IMR-90 (cell line): Measurements from ENCODE around the gene FIBCD1. TPM values are rescaled to one million over a fixed set of nuclear protein-coding genes. Genes with fewer than 3 reads are reported as not detected.

Experiments
- ATAC-seq: fragments of 200-7000 bp; cut with Tn5 transposase; 2 replicates; pipeline ENCODE4 v1.9.1; 2020; ENCODE audit warnings: low read depth, mild to moderate bottlenecking, moderate library complexity
- BruUV-seq: library from RNA; stranded (reverse); fragments of 400-500 nt; replicated peaks from 2 replicates; lab custom pipeline; 2021; lab: Mats Ljungman, UMichigan
- CTCF ChIA-PET: fragments of 300-600 bp; formaldehyde crosslinking; extraction: SDS; loops from one replicate; lab custom pipeline; 2021; ENCODE audit warnings: antibody characterized with exemption; lab: Yijun Ruan, JAX
- POLR2A ChIA-PET: fragments of 300-600 bp; sonication (Branson Sonifier 250); formaldehyde crosslinking; loops from one replicate; lab custom pipeline; 2022; ENCODE audit warnings: antibody characterized with exemption; ENCODE audit not compliant: unreplicated experiment; lab: Charles Lee
- DNase-seq: peaks from one replicate; pipeline ENCODE4 v3.0.0; 2013
- H2AFZ ChIP-seq: replicated peaks from 2 replicates; pipeline ENCODE3; 2013; ENCODE audit warnings: low read length, mild to moderate bottlenecking; ENCODE audit not compliant: poor library complexity
- H2AK5ac ChIP-seq: 2 replicates; pipeline ENCODE4 v1.6.1; 2013; ENCODE audit warnings: low read depth, low read length, inconsistent platforms
- H2AK9ac ChIP-seq: replicated peaks from 2 replicates; pipeline ENCODE3; 2013; ENCODE audit warnings: mild to moderate bottlenecking, low read depth, low read length, moderate library complexity; ENCODE audit not compliant: poor library complexity
- H2BK120ac ChIP-seq: 2 replicates; pipeline ENCODE4 v1.6.1; 2013; ENCODE audit warnings: low read depth, low read length, inconsistent platforms
- H2BK15ac ChIP-seq: 3 replicates; pipeline ENCODE4 v1.6.1; 2013; ENCODE audit warnings: low read depth, low read length, inconsistent platforms
- H2BK20ac ChIP-seq: 2 replicates; pipeline ENCODE4 v1.6.1; 2013; ENCODE audit warnings: low read depth, mild to moderate bottlenecking, inconsistent platforms, low read length, moderate library complexity
- H2BK5ac ChIP-seq: 2 replicates; pipeline ENCODE4 v1.6.1; 2013; ENCODE audit warnings: mild to moderate bottlenecking, low read depth, low read length, inconsistent platforms; ENCODE audit not compliant: poor library complexity, severe bottlenecking
- H3K14ac ChIP-seq: replicated peaks from 2 replicates; pipeline ENCODE4 v1.6.1; 2013; ENCODE audit warnings: low read depth, low read length, inconsistent platforms
- H3K18ac ChIP-seq: 2 replicates; pipeline ENCODE4 v1.6.1; 2013; ENCODE audit warnings: low read depth, low read length, control low read depth
- H3K23ac ChIP-seq: 2 replicates; pipeline ENCODE4 v1.6.1; 2013; ENCODE audit warnings: low read depth, low read length, inconsistent platforms
- H3K27ac ChIP-seq: 2 replicates; pipeline ENCODE4 v1.5.1; 2013; ENCODE audit warnings: mild to moderate bottlenecking, control low read depth, low read length; ENCODE audit not compliant: insufficient read depth
- H3K27me3 ChIP-seq: 2 replicates; pipeline ENCODE4 v1.6.1; 2013; ENCODE audit warnings: low read length; ENCODE audit not compliant: control insufficient read depth, insufficient read depth
- H3K36me3 ChIP-seq: 2 replicates; pipeline ENCODE4 v1.6.1; 2013; ENCODE audit warnings: low read length, mixed read lengths; ENCODE audit not compliant: control insufficient read depth, insufficient read depth
- H3K4ac ChIP-seq: 2 replicates; pipeline ENCODE4 v1.6.1; 2013; ENCODE audit warnings: low read depth, low read length, inconsistent platforms
- H3K4me1 ChIP-seq: 2 replicates; pipeline ENCODE4 v1.6.1; 2013; ENCODE audit warnings: low read length, mixed read lengths; ENCODE audit not compliant: control insufficient read depth, insufficient read depth
- H3K4me2 ChIP-seq: 2 replicates; pipeline ENCODE4 v1.6.1; 2013; ENCODE audit warnings: low read depth, mild to moderate bottlenecking, control low read depth, low read length, moderate library complexity
- H3K4me3 ChIP-seq: 2 replicates; pipeline ENCODE4 v1.5.1; 2013; ENCODE audit warnings: low read depth, mild to moderate bottlenecking, control low read depth, low read length, moderate library complexity; ENCODE audit not compliant: insufficient read depth
- H3K56ac ChIP-seq: 2 replicates; pipeline ENCODE4 v1.6.1; 2013; ENCODE audit warnings: low read length, inconsistent platforms; ENCODE audit not compliant: insufficient read depth; ENCODE audit errors: extremely low read depth
- H3K79me1 ChIP-seq, 2 experiments: 2 replicates each; pipeline ENCODE4 v1.6.1; 2013; ENCODE audit warnings: low read length in 2 of 2, inconsistent platforms in 1 of 2, low read depth in 1 of 2
- H3K9ac ChIP-seq: 2 replicates; pipeline ENCODE4 v1.6.1; 2013; ENCODE audit warnings: low read depth, low read length, control low read depth
- H3K9me1 ChIP-seq: 2 replicates; pipeline ENCODE4 v1.6.1; 2013; ENCODE audit warnings: low read length, inconsistent platforms; ENCODE audit not compliant: insufficient read depth
- H3K9me3 ChIP-seq: 2 replicates; pipeline ENCODE4 v1.6.1; 2013; ENCODE audit warnings: low read length; ENCODE audit not compliant: control insufficient read depth, insufficient read depth
- H4K20me1 ChIP-seq: 2 replicates; pipeline ENCODE4 v1.6.1; 2013; ENCODE audit warnings: low read length, inconsistent platforms; ENCODE audit not compliant: insufficient read depth
- H4K5ac ChIP-seq: 2 replicates; pipeline ENCODE4 v1.6.1; 2013; ENCODE audit warnings: mild to moderate bottlenecking, low read depth, low read length, control low read depth
- H4K8ac ChIP-seq, 2 experiments: 2 replicates each; pipeline ENCODE4 v1.6.1; 2013; ENCODE audit warnings: low read depth in 2 of 2, low read length in 2 of 2, control low read depth in 1 of 2, inconsistent platforms in 1 of 2
- H4K91ac ChIP-seq: 2 replicates; pipeline ENCODE4 v1.6.1; 2013; ENCODE audit warnings: low read depth, low read length, inconsistent platforms; ENCODE audit not compliant: insufficient read depth
- BHLHE40 ChIP-seq: fragments of 150-350 bp; IDR thresholded peaks from 2 replicates; pipeline ENCODE4 v1.6.1; 2016; ENCODE audit warnings: mild to moderate bottlenecking, low read depth, low read length
- CEBPB ChIP-seq: IDR thresholded peaks from 2 replicates; pipeline ENCODE4 v1.6.1; 2012; ENCODE audit warnings: low read depth, low read length, improper control_type of control experiment
- CHD1 ChIP-seq: IDR thresholded peaks from 2 replicates; pipeline ENCODE4 v1.6.1; 2012; ENCODE audit warnings: low read depth, low read length, improper control_type of control experiment
- FOS ChIP-seq: fragments of 150-350 bp; IDR thresholded peaks from 2 replicates; pipeline ENCODE4 v1.6.1; 2016; ENCODE audit warnings: low read depth, low read length
- MAFK ChIP-seq: IDR thresholded peaks from 2 replicates; pipeline ENCODE4 v1.6.1; 2012; ENCODE audit warnings: low read depth, low read length, improper control_type of control experiment
- MAZ ChIP-seq: IDR thresholded peaks from 2 replicates; pipeline ENCODE4 v1.6.1; 2012; ENCODE audit warnings: low read depth, mild to moderate bottlenecking, low read length, improper control_type of control experiment, moderate library complexity, borderline replicate concordance
- MXI1 ChIP-seq: IDR thresholded peaks from 2 replicates; pipeline ENCODE4 v1.6.1; 2012; ENCODE audit warnings: low read depth, mild to moderate bottlenecking, low read length, moderate library complexity, borderline replicate concordance
- NFE2L2 ChIP-seq: fragments of 150-350 bp; IDR thresholded peaks from 2 replicates; pipeline ENCODE4 v1.6.1; 2016; ENCODE audit warnings: low read depth, mild to moderate bottlenecking, low read length
- POLR2A ChIP-seq: IDR thresholded peaks from 2 replicates; pipeline ENCODE4 v1.6.1; 2012; ENCODE audit warnings: mild to moderate bottlenecking, low read depth, low read length
- RAD21 ChIP-seq: IDR thresholded peaks from 2 replicates; pipeline ENCODE4 v1.6.1; 2012; ENCODE audit warnings: low read length, improper control_type of control experiment
- RFX5 ChIP-seq: IDR thresholded peaks from 2 replicates; pipeline ENCODE4 v1.8.0; 2012; ENCODE audit warnings: low read depth, mild to moderate bottlenecking, low read length, moderate library complexity
- SMC3 ChIP-seq: fragments of 150-350 bp; IDR thresholded peaks from 2 replicates; pipeline ENCODE4 v1.6.1; 2016; ENCODE audit warnings: low read depth, mild to moderate bottlenecking, antibody characterized with exemption, low read length, moderate library complexity
- WGBS, 2 experiments: methylation state at CpG; one replicate each; pipeline versions ENCODE4 v1.1.5 to v1.1.7; 2013; ENCODE audit warnings: missing lambda C conversion rate in 2 of 2; ENCODE audit not compliant: insufficient read length in 1 of 2; ENCODE audit errors: extremely low coverage in 2 of 2; 5-methylcytosine and 5-hydroxymethylcytosine counted together
- dilution Hi-C: fragments of 300-500 bp; cut with HindIII; formaldehyde crosslinking; loops from one replicate; pipeline ENCODE4 v1.14.3; 2018; ENCODE audit warnings: low sequenced_read_pairs; ENCODE audit not compliant: unreplicated experiment
- in situ Hi-C: fragments of 300-500 bp; cut with MboI; formaldehyde crosslinking; loops from 3 replicates; pipeline ENCODE4 v1.14.3; 2019; ENCODE audit warnings: low sequenced_read_pairs, inconsistent platforms, mixed read lengths
- intact Hi-C: fragments of 100-400 bp; cut with micrococcal nuclease; formaldehyde crosslinking; loops from 2 replicates; pipeline ENCODE4 v1.10.0; 2022
- polyA plus RNA-seq, 3 experiments: library from polyadenylated mRNA; depleted of rRNA; stranded (reverse); fragments of >200 nt; gene quantifications; 2 replicates each; pipeline ENCODE4 v1.2.3, GENCODE V29; 2012; ENCODE audit warnings: low replicate concordance in 1 of 3
- total RNA-seq: library from RNA; depleted of rRNA; stranded (reverse); fragments of >200 nt; gene quantifications from 2 replicates; pipeline ENCODE4 v1.2.3, GENCODE V29; 2012
- TF ChIP-seq, protein P1 (sequence below): fragments of 150-350 bp; IDR thresholded peaks from 2 replicates; pipeline ENCODE4 v1.6.1; 2017; ENCODE audit warnings: mild to moderate bottlenecking, antibody characterized with exemption, low read length, low read depth
- TF ChIP-seq, protein P2 (sequence below): conservative IDR thresholded peaks from 2 replicates; pipeline ENCODE4 v1.5.1; 2012; ENCODE audit warnings: mild to moderate bottlenecking, low read depth, low read length, improper control_type of control experiment
- TF ChIP-seq, protein P3 (sequence below): fragments of 150-350 bp; IDR thresholded peaks from 2 replicates; pipeline ENCODE4 v1.6.1; 2016; ENCODE audit warnings: low read depth, mild to moderate bottlenecking, low read length, moderate library complexity, borderline replicate concordance

FIBCD1 gene
- total and polyA plus RNA-seq, 2 of the 4 experiments (the other 2 are of a cell fraction) = 1.1 to 10.1 TPM

DNA sequence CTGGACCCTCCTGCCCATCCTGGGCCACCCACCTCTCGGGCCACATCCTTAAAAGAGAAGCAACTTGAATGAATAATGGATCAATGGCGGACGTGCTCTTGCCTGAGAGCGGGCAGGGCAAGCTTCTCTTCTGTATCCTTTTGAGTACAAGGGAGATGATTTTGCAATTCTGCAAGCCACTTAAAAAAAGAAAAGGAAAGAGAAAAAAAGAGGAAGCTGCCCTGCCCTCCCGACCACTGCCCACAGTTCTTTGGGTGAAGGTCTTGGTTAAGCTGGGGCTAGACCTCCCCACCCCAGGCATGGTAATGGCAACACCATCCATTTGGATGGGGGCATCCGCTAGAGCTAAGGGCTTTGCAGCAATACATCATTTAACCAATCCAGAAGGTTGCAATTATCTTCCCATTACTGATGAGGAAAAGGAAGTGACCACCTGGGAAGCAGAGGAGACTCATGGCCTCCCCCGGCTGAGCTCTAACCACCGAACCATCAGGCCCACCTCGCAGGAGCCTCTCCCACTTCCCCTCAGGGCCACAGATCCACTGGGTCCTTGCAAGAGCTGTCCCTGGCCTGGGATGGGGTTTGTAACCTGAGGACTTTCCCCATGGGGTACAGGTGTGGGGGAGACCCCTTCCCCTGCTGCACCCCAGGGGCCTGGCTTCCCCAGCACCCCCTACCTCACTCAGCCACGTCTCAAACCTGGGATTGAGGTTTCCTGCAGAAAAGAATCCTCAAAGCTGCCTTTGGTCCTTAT is 42.1 kb upstream of the FIBCD1 start:
- no peak overlapping the region for H3K9ac ChIP-seq
- no peak overlapping the region for H2BK15ac ChIP-seq
- H4K8ac ChIP-seq = no peak overlapping the region
- H2AK9ac ChIP-seq = no peak overlapping the region
- H3K27ac ChIP-seq = no peak overlapping the region
- intact Hi-C loops = no loop called here
- no peak overlapping the region for H4K91ac ChIP-seq
- no peaks in the 10 kb centered on the region for H3K4me1 ChIP-seq
- H3K18ac ChIP-seq = no peak overlapping the region
- H2BK120ac ChIP-seq = no peak overlapping the region
- H2AK5ac ChIP-seq = no peak overlapping the region
- H3K4me2 ChIP-seq = no peak overlapping the region
- DNase-seq (no peak), ATAC-seq (no peak)
- no TSS peak for BruUV-seq
- H2BK5ac ChIP-seq = no peak overlapping the region
- no peak overlapping the region for H3K23ac ChIP-seq
- no peaks in the 10 kb centered on the region for H3K79me1 ChIP-seq
- TF ChIP-seq MAZ (no peak), POLR2A (no peak), NFE2L2 (no peak), MXI1 (no peak), FOS (no peak), CEBPB (no peak), BHLHE40 (no peak), MAFK (no peak), RFX5 (no peak), RAD21 (no peak), SMC3 (no peak), CHD1 (no peak)
- TF ChIP-seq, protein P1, sequence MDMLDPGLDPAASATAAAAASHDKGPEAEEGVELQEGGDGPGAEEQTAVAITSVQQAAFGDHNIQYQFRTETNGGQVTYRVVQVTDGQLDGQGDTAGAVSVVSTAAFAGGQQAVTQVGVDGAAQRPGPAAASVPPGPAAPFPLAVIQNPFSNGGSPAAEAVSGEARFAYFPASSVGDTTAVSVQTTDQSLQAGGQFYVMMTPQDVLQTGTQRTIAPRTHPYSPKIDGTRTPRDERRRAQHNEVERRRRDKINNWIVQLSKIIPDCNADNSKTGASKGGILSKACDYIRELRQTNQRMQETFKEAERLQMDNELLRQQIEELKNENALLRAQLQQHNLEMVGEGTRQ = no peak
- TF ChIP-seq, protein P2, sequence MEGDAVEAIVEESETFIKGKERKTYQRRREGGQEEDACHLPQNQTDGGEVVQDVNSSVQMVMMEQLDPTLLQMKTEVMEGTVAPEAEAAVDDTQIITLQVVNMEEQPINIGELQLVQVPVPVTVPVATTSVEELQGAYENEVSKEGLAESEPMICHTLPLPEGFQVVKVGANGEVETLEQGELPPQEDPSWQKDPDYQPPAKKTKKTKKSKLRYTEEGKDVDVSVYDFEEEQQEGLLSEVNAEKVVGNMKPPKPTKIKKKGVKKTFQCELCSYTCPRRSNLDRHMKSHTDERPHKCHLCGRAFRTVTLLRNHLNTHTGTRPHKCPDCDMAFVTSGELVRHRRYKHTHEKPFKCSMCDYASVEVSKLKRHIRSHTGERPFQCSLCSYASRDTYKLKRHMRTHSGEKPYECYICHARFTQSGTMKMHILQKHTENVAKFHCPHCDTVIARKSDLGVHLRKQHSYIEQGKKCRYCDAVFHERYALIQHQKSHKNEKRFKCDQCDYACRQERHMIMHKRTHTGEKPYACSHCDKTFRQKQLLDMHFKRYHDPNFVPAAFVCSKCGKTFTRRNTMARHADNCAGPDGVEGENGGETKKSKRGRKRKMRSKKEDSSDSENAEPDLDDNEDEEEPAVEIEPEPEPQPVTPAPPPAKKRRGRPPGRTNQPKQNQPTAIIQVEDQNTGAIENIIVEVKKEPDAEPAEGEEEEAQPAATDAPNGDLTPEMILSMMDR = no peak
- TF ChIP-seq, protein P3, sequence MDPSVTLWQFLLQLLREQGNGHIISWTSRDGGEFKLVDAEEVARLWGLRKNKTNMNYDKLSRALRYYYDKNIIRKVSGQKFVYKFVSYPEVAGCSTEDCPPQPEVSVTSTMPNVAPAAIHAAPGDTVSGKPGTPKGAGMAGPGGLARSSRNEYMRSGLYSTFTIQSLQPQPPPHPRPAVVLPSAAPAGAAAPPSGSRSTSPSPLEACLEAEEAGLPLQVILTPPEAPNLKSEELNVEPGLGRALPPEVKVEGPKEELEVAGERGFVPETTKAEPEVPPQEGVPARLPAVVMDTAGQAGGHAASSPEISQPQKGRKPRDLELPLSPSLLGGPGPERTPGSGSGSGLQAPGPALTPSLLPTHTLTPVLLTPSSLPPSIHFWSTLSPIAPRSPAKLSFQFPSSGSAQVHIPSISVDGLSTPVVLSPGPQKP = no peak
- H3K4ac ChIP-seq = no peak overlapping the region
- no peaks in the 10 kb centered on the region for H3K36me3 ChIP-seq
- no peak overlapping the region for H2AFZ ChIP-seq
- dilution Hi-C loops = no loop called here
- no peak overlapping the region for H2BK20ac ChIP-seq
- H3K9me1 ChIP-seq = no peaks in the 10 kb centered on the region
- peaks cover 50% of the 10 kb centered on the region for H3K27me3 ChIP-seq
- ChIA-PET CTCF (no interaction called here), POLR2A (no interaction called here)
- H4K20me1 ChIP-seq = no peaks in the 10 kb centered on the region
- H3K9me3 ChIP-seq = no peaks in the 10 kb centered on the region
- H3K56ac ChIP-seq = no peak overlapping the region
- no CpG with 5 or more reads among the region's 10 CpGs for WGBS, 2 experiments
- H3K4me3 ChIP-seq = no peak overlapping the region
- H4K5ac ChIP-seq = no peak overlapping the region
- no peak overlapping the region for H3K14ac ChIP-seq
- in situ Hi-C loops = no loop called here
